DOHH2 (cell line): ENCODE results near the gene PGAP3.

Source experiments
- EZH2phosphoT487 ChIP-seq: fragments of 200-600 bp; sonication (generic); IDR thresholded peaks from 2 replicates; pipeline ENCODE4 v1.6.1; 2017; ENCODE audit warnings: borderline replicate concordance, mild to moderate bottlenecking, antibody characterized with exemption, low read length, moderate library complexity, mixed read lengths
- TF ChIP-seq, protein P1 (sequence below): fragments of 200-600 bp; sonication (generic); IDR thresholded peaks from one replicate; pipeline ENCODE4 v1.5.1; 2014; ENCODE audit warnings: antibody characterized with exemption, mild to moderate bottlenecking, low read depth, low read length; ENCODE audit not compliant: poor library complexity, severe bottlenecking

DNA sequence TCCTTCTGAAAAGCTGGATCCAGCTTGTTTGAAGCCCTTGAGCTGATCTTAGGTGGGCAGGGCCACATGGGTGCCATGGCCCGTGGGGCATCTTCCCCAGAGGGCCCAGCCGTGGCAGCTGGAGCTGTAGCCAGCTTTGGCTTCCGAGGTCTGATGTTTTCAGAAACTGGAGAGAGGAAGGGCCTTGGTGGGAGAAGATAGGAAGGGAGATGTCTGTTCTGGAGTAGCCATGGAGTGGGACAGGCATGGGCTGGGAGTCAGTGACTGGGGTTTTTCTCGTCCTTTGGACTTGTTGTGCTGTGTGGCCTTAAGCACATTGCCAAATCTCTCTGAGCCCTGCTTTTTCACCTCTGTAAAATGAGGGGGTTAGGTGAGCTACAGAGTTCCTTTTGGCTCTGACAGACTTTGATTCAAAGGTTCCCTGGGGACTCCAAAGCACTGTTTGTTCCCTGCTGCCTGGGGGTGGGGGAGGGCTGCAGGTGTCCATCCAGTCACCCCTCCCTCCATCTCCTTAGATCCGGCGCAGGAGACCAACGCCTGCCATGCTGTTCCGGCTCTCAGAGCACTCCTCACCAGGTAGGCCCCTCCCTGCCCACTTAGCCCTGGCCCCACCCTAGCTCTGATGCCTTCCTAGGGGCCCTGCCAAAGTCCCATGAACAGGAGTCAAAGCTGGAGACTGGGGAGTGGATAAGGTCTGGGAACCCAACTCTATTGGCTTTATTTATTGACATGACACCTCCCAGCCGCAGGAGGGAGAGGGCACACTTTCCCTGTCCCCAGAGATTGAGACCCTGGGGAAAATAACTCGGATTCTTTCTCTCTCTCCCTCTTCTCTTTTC, 59.0 kb downstream of the PGAP3 start:
- TF ChIP-seq, protein P1, sequence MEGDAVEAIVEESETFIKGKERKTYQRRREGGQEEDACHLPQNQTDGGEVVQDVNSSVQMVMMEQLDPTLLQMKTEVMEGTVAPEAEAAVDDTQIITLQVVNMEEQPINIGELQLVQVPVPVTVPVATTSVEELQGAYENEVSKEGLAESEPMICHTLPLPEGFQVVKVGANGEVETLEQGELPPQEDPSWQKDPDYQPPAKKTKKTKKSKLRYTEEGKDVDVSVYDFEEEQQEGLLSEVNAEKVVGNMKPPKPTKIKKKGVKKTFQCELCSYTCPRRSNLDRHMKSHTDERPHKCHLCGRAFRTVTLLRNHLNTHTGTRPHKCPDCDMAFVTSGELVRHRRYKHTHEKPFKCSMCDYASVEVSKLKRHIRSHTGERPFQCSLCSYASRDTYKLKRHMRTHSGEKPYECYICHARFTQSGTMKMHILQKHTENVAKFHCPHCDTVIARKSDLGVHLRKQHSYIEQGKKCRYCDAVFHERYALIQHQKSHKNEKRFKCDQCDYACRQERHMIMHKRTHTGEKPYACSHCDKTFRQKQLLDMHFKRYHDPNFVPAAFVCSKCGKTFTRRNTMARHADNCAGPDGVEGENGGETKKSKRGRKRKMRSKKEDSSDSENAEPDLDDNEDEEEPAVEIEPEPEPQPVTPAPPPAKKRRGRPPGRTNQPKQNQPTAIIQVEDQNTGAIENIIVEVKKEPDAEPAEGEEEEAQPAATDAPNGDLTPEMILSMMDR = no peak
- TF ChIP-seq EZH2phosphoT487 = no peak
